Neural crest cell (in vitro differentiated cells): Measurements from ENCODE around the gene PPP1R1B. TPM values are rescaled to one million over a fixed set of nuclear protein-coding genes. Genes with fewer than 3 reads are reported as not detected.

Experiments
- DNase-seq: peaks from one replicate; pipeline ENCODE4 v3.0.0; 2021; ENCODE audit warnings: low read depth, mixed read lengths, low spot score
- H3K27ac Mint-ChIP-seq: one replicate; pipeline ENCODE4 v1.8.0; 2021; ENCODE audit warnings: mild to moderate bottlenecking, mixed read lengths; ENCODE audit not compliant: unreplicated experiment
- H3K27me3 Mint-ChIP-seq: 2 replicates; pipeline ENCODE4 v1.8.0; 2021; ENCODE audit warnings: low read depth, mild to moderate bottlenecking, mixed read lengths
- H3K36me3 Mint-ChIP-seq: 2 replicates; pipeline ENCODE4 v1.8.0; 2021; ENCODE audit warnings: low read depth, mild to moderate bottlenecking, mixed read lengths
- H3K4me1 Mint-ChIP-seq: 2 replicates; pipeline ENCODE4 v1.8.0; 2021; ENCODE audit warnings: mixed read lengths
- H3K4me3 Mint-ChIP-seq: one replicate; pipeline ENCODE4 v1.8.0; 2021; ENCODE audit warnings: mild to moderate bottlenecking, mixed read lengths
- H3K9me3 Mint-ChIP-seq: 2 replicates; pipeline ENCODE4 v1.8.0; 2021; ENCODE audit warnings: mixed read lengths
- total RNA-seq: library from RNA; stranded (reverse); gene quantifications from 2 replicates; pipeline ENCODE4 v1.2.1, GENCODE V29; 2021
- TF ChIP-seq, protein P1 (sequence below): fragments of 200-600 bp; sonication (generic); conservative IDR thresholded peaks from 2 replicates; pipeline ENCODE4 v1.5.0; 2021; ENCODE audit warnings: antibody characterized with exemption, mild to moderate bottlenecking

Gene PPP1R1B
- total RNA-seq, 1 donor from 2014 or later: not detected

DNA sequence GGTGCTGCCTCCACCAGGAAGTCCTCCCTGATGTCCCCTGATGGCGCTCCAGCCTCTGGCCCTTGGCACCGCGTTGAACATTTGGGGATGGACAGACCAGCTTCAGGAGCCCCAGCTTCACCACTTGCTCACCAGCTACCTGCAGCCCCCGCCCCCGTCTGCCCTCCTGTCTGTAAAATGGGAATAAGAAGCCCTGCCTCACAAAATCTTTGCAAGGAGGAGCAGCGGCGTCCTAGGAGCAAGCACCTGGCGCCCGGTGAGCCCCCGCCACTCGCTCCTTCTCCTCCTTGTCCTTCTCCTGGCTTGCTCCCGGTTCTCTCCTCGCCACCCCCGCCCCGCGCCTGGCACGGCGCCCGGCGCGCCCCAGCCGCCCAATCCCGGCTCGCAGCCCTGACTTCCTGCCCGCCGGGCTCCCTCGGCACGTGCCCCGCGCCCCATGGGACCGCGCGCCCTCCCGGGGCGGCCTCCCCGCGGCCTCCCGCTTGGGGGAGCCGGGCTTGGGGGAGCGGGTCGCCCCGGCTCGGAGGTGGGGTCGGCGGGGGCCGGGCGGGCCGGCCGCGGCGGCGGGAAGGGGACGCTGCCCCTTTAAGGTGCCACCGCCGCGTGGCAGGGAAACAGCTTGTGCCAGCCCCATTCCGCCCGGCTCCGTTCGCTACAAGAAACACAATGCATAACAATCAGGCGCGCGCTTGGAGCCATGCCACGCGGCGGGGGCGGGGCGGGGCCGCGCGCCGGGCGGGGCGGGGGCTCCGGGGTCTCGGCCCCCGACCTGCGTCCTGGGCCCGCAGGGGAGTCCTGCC, 9.1 kb upstream of the PPP1R1B start:
- H3K27me3 Mint-ChIP-seq: peaks cover 95% of the 10 kb centered on the region
- H3K27ac Mint-ChIP-seq: no peak overlapping the region
- TF ChIP-seq, protein P1, sequence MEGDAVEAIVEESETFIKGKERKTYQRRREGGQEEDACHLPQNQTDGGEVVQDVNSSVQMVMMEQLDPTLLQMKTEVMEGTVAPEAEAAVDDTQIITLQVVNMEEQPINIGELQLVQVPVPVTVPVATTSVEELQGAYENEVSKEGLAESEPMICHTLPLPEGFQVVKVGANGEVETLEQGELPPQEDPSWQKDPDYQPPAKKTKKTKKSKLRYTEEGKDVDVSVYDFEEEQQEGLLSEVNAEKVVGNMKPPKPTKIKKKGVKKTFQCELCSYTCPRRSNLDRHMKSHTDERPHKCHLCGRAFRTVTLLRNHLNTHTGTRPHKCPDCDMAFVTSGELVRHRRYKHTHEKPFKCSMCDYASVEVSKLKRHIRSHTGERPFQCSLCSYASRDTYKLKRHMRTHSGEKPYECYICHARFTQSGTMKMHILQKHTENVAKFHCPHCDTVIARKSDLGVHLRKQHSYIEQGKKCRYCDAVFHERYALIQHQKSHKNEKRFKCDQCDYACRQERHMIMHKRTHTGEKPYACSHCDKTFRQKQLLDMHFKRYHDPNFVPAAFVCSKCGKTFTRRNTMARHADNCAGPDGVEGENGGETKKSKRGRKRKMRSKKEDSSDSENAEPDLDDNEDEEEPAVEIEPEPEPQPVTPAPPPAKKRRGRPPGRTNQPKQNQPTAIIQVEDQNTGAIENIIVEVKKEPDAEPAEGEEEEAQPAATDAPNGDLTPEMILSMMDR: no peak
- no peaks in the 10 kb centered on the region for H3K36me3 Mint-ChIP-seq
- H3K9me3 Mint-ChIP-seq: no peaks in the 10 kb centered on the region
- H3K4me3 Mint-ChIP-seq: peak overlapping the region; percentile 56
- peaks cover 10% of the 10 kb centered on the region for H3K4me1 Mint-ChIP-seq
- no peak for DNase-seq

DNA sequence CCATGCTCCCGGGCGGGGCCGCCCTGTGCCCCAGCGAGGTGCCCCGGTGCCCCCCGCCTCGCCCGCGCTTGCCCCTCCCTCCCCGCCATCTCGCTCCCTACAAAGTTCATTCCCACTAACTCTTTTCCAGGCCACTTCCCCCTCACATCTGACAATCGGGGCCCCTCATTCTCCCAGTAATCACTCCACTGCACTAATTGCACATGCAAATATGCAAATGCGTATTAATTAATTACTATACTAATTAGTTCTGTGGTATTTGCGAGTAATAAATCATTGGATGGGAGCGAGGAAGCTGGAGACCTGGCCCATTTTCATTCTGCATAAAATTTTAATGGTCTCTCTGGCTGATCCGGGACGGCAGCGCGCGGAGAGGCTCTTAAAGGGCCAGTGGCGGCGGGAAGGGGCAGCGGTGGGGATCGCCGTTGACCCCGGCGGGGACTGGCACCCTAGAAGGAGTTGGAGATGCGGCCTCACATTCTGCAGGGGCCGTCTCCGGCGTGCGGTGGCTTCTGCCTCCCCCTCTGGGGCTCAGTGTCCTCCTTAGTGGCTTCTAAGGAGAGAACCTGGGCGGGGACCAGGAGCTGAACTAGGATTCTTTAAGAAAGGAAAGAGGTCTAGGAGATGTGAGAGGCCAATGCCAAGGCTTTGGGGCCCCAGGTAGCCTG, 8.4 kb upstream of the PPP1R1B start:
- Mint-ChIP-seq H3K4me3 (peak overlapping the region; percentile 88), H3K27me3 (peaks cover 90% of the 10 kb centered on the region), H3K36me3 (no peaks in the 10 kb centered on the region), H3K27ac (no peak overlapping the region), H3K4me1 (peaks cover 10% of the 10 kb centered on the region), H3K9me3 (no peaks in the 10 kb centered on the region)
- no peak for DNase-seq
- TF ChIP-seq, protein P1: no peak

DNA sequence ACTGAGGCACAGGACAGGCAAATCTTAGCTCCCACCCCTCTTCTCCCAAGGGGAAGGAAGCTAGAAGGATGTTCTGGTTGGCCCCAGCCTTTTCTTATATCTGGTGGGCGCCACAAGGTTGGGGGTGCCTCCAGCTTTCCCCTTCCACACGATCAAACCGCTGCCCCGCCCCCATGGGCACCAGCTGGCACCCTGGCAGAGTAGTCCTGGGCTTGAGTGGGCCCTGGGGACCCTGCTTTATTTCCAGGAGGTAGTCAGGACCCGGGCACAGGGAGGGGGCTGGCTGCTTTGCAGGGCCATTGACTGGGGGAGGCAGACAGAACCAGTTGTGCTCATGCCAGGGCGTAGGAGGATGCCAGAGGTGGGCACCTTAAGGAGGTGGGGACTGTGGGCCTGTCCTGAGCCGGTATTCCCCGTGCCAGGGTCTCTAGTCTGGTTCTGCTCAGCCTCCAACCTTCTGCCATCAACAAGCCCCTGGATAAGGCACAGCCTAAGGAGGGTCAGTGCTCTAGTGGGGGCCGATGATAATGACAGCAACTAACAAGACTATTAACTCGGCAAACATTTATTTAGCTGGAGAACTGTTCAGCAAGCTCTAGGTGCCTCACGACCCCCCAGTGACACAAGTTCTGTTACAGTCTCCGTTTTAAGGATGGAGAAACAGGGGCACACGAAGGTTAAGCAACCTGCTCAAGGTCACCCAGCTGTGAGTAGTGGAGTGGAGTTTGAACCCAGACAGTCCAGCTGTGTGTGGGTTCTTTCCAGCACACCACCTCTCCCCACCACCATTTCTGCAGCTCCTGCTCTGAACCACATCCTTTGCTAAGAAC, 7.6 kb upstream of the PPP1R1B start:
- DNase-seq: no peak
- H3K27me3 Mint-ChIP-seq: peaks cover 90% of the 10 kb centered on the region
- H3K4me1 Mint-ChIP-seq: peaks cover 10% of the 10 kb centered on the region
- no peaks in the 10 kb centered on the region for H3K36me3 Mint-ChIP-seq
- H3K9me3 Mint-ChIP-seq: no peaks in the 10 kb centered on the region
- H3K27ac Mint-ChIP-seq: no peak overlapping the region
- H3K4me3 Mint-ChIP-seq: peak overlapping the region; percentile 66
- TF ChIP-seq, protein P1: no peak

DNA sequence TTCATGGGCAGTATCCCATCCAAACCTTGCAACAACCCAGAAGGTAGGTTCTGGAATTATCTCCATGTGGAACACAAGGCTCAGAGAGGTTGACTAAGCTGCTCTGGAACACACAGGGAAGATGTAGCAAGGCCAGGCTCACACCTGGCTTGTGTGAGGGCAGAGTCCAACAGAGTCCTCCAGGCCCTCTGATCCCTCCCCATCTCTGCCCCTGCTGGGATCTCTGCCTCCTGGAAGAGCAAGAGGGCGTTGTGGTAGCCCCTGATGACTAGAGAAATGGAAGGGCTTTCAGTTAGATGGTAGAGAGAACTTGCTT, 7.0 kb upstream of the PPP1R1B start:
- TF ChIP-seq, protein P1: no peak
- Mint-ChIP-seq H3K4me3 (no peak overlapping the region), H3K27ac (no peak overlapping the region), H3K4me1 (peaks cover 10% of the 10 kb centered on the region), H3K9me3 (no peaks in the 10 kb centered on the region), H3K36me3 (no peaks in the 10 kb centered on the region), H3K27me3 (peaks cover 90% of the 10 kb centered on the region)
- no peak for DNase-seq

DNA sequence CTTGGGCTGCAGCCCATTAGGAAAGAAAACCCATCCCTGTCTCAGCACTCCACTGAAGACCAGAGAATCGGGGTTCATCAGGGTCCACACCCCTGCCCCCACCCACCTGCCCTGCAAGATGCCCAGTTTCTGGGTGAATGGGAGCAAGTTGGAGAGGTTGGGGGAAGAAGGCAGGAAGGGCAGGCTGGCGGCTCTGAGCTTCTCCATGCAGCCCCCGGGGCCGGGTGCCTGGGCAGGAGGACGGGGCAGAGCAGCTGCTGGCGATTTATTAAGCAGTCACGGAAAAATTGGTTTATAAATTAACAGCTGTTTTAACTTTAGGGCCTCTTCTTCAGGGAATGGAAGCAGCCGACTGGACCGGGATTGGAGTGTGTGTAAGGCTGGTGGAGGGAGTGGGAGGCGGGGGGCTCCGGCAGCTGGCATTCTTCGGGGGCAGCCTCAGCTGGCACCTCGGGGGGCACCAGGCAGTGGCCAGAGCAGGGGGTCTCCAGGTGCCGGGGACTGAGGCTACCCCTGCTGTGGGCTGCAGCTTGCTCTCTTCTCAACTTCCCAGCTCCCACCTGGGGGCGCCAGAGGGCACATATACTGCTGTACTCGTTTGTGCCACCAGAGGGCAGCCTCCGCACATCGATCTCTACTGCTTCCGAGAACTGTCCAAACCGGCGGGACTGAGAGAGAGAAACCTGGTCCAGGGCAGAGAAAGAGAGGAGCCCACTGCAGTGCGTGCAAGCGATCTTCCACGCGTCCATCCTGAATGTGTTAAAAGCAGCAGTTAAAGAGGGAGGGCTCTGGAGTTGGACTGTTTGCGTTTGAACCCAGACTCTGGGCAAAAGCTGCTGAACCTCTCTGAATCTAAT, 5.0 kb upstream of the PPP1R1B start:
- Mint-ChIP-seq H3K36me3 (no peaks in the 10 kb centered on the region), H3K9me3 (no peaks in the 10 kb centered on the region), H3K27ac (no peak overlapping the region), H3K4me1 (peaks cover 10% of the 10 kb centered on the region), H3K27me3 (peaks cover 90% of the 10 kb centered on the region), H3K4me3 (peak overlapping the region; percentile 48)
- peak; percentile 98 for DNase-seq
- TF ChIP-seq, protein P1: peak; percentile 99
